GM19467 (cell line): ENCODE data around the gene MLXIPL.
"Not testable (repeated sequence)": the region's sequence is repeated elsewhere in the genome, so short reads cannot be mapped to it uniquely, and the experiment has no call there.

ENCODE experiments used
- ATAC-seq: cut with Tn5 transposase; IDR thresholded peaks from one replicate; pipeline ENCODE4 v1.9.1; 2021; ENCODE audit warnings: mild to moderate bottlenecking, moderate library complexity; ENCODE audit not compliant: unreplicated experiment

Gene MLXIPL

DNA sequence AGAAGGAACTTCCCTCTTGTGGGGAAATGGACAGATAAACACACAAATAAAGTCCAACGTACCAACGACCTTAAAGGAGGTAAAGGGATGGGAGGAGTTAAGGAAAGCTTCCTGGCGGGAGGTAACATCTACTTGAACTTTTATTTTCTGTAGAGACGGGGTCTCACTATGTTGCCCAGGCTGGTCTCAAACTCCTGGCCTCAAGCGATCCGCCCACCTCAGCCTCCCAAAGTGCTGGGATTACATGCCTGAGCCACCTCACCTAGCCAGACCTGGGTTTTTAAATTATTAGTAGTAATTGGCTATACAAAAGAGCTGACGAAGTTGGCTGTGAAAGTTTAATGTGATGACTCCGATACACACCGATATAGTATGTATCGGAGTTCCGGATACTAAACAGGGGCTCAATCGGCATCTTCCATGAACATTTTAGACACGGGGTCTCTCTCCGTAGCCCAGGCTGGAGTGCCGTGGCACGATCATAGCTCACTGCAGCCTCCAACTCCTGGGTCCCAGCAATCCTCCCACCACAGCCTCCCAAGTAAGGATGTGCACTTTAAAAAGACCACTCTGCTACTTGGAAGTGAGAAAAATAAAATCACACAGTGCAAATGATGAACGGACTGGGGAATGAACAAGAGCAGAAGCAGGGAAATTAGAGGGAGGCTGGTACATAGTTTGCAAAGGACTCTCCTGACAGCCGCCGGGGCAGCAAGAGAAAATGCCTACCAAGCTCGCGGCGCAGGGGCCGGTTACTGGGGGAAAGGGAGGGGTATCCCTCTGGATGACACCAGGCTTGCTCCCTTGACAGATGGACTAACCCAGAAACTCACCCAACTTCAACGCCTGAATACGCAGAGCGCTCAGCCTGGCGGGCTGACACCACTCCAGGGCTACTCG is 67.9 kb downstream of the MLXIPL start:
- ATAC-seq: no peak

DNA sequence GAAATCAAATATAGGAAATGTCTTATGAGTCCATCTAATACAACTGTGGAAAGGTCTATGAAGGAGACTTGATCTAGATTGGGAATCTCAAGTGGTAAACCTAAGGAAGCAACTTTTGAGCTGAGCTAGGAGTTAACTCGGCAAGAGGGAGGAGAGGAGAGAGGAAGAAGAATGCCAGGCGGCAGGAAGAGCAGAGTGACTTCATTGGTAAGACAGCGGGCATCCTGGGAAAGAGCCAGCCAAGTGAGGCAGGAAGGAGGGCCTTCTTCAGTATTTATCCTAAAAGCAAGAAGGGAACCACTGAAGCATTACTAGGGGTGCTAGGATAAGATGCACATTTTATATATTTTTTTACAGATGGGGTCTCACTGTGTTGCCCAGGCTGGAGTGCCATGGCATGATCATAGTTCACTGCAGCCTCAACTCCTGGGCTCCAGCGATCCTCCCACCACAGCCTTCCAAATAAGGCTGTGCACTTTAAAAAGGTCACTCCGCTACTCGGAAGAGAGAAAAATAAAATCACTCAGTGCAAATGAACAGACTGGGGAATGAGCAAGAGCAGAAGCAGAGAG is 68.8 kb downstream of the MLXIPL start:
- no peak for ATAC-seq

DNA sequence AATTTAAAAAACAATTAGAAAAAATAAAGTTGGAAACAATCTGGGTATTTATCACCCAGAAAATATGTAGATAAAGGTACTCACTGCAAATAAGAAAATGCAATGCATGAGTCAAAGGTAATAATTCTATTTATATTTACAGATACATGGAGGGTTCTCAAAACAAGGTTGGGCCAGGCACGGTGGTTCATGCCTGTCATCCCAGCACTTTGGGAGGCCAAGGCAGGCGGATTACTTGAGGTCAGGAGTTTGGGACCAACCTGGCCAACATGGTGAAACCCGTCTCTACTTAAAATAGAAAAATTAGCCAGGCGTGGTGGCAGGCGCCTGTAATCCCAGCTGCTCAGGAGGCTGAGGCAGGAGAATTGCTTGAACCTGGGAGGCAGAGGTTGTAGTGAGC is 74.2 kb downstream of the MLXIPL start:
- not testable (repeated sequence) for ATAC-seq

DNA sequence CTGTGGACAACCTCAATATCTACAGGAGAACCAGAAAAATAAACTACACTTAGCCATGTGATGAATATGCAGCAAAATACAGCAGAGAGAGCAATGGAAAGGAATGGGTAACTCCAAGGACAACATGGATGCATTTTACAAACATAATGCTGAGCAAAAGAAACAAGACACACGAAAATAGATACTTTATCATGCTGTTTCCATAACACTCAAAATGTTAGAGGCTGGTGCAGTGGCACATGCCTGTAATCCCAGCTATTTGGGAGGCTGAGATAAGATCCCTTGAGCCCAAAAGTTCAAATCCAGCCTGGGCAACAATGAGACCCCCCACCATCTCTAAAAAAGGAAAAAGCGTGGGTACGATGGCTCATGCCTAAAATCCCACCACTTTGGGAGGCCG is 75.1 kb downstream of the MLXIPL start:
- ATAC-seq: no peak

DNA sequence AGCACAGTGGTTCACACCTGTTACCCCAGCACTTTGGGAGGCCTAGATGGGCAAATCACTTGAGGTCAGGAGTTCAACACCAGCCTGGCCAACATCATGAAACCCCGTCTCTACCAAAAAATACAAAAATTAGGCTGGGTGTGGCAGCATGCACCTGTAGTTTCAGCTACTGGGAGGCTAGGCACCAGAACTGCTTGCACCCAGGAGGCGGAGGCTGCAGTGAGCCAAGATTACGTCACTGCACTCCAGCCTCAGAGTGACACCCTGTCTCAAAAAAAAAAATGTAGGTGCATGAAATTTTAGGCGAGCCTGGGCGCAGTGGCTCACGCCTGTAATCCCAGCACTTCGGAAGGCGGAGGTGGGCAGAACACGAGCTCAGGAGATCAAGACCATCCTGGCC is 76.5 kb downstream of the MLXIPL start:
- ATAC-seq: no peak

GRCh38 chr7:73544678-73545077 is 79.6 kb downstream of the MLXIPL start:
- ATAC-seq: no peak
